Middle frontal gyrus (tissue), 1 donor: Measurements from ENCODE around the gene NRM.
"Not testable (repeated sequence)": the region's sequence is repeated elsewhere in the genome, so short reads cannot be mapped to it uniquely, and the experiment has no call there.

Experiments used
- DNase-seq: peaks from one replicate; pipeline ENCODE4 v3.0.0-alpha.2; 2015; ENCODE audit warnings: low spot score; ENCODE audit errors: extremely low spot score

The NRM gene

DNA sequence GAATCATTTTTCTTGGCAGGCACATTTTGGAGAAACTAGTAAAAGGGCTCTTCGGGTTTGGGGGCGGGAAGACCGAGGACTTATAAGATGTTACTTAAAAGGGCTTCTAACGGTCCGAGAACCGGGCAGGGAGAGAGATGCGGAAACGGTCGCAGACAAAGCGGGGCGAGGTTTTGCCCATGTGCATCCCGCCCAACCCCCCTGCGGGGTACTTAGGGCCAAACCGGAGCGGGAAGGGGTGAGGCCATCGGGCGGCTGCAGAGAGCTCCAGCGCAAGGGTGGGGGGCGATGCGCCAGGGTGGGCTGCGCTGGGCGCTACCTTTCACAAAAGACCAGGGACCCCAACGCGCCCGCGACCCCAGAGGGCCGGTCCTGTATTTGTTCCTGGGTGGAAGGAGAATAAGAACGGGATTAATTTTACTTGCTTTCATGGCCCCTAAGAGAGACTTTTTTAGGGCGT lies 30.0 kb upstream of the NRM start:
- no peak for DNase-seq

- DNase-seq: peak; percentile 96
Measured at GRCh38 chr6:30719791-30720737, 29.3 kb upstream of the NRM start, which contains the start of gene TUBB. Gene TUBB, plus strand, starts transcription at chr6:30720352. Its CDS starts 155 bp downstream, at chr6:30720507.

DNA sequence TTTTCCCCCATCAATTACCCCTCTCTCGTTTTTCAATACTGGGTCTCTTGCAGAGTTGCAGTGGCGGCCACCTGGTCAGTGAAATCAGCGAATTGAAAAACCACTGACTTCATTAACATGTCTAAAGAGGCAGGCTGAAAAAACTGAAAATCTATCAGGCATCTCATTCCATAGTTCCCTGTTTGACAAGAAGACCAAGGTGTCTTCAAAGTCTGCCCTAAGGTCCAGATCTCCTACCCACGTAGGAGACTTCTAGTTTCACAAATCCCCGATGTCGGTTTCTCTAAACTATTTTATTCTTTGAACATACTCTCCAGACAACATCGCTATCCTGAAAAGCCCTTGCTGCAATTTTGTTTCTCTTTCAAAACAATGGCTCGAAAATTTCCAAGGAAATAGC lies 28.6 kb upstream of the NRM start:
- no peak for DNase-seq

GRCh38 chr6:30717845-30718720 lies 27.3 kb upstream of the NRM start:
- not testable (repeated sequence) for DNase-seq

GRCh38 chr6:30717129-30717844 lies 26.5 kb upstream of the NRM start, which contains the start of gene MDC1:
Gene MDC1, minus strand, starts transcription at chr6:30717281. Its CDS starts 2,106 bp downstream, at chr6:30715175.
- DNase-seq: peak; percentile 98

- no peak for DNase-seq
Measured at GRCh38 chr6:30716879-30717128, 26.0 kb upstream of the NRM start.

GRCh38 chr6:30714263-30714662 lies 23.5 kb upstream of the NRM start:
- no peak for DNase-seq

GRCh38 chr6:30712441-30712945 lies 21.7 kb upstream of the NRM start:
- DNase-seq: no peak

- no peak for DNase-seq
Measured at GRCh38 chr6:30711758-30712380, 21.1 kb upstream of the NRM start.

GRCh38 chr6:30709101-30709868 lies 18.5 kb upstream of the NRM start:
- no peak for DNase-seq

- DNase-seq: no peak
Measured at GRCh38 chr6:30707281-30707850, 16.6 kb upstream of the NRM start.

DNA sequence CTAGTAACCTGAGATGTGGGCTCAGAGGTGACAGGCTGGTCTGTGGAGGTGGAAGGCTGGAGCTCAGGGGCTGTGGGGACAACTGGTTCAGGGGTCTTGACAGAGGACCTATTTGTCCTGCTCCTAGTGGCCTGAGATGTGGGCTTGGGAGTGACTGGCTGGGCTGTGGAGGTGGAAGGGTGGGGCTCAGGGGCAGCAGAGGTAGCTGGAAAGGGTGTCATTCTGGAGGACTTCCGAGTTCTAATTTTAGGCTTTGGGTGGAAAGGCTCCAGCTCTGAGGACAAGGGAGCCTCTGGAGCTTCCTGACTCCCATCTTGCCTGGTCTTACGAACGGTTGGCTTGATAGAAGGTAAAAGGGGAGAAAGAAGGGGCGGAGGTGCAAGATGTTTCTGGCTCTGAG lies 14.8 kb upstream of the NRM start:
- no peak for DNase-seq

DNA sequence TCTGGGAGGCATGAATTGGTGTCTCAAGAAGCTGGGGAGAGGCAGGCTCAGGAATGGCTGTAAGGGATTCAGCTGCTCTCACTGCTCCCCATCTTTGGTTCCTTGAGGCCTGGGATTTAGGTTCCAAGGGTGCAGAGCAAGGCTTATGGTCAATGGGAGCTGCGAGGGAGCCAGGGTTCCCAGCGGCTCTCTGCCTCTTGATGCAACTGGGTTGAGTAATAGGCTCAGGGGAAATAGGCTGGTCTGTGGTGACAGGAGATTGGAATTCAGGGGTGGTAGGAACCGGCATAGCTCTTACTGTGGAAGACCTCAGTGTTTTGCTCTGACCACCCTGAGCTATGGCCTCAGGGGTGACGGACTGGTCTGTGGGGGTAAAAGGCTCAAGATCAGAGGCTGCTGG lies 13.0 kb upstream of the NRM start:
- DNase-seq: no peak

- no peak for DNase-seq
Measured at GRCh38 chr6:30703011-30703410, 12.2 kb upstream of the NRM start.

- no peak for DNase-seq
Measured at GRCh38 chr6:30700340-30700739, 9.6 kb upstream of the NRM start.

GRCh38 chr6:30696432-30696831 lies 5.6 kb upstream of the NRM start:
- DNase-seq: no peak

- no peak for DNase-seq
Measured at GRCh38 chr6:30691208-30691847, 544 bp upstream of the NRM start.

- no peak for DNase-seq
Measured at GRCh38 chr6:30689985-30690384, 799 bp downstream of the NRM start.
